ENCODE results near the gene ANO4.

The ANO4 gene

GRCh38 chr12:100956311-100956852, 161.8 kb downstream of the ANO4 start:
- TF ChIP-seq ZFX (IDR thresholded peaks at IDR 0.05; ENCODE audit: borderline replicate concordance): no peak
- TF ChIP-seq CTCF (IDR thresholded peaks at IDR 0.05): no peak
- no peak overlapping the region for H3K27ac ChIP-seq

GRCh38 chr12:100959481-100959880, 164.9 kb downstream of the ANO4 start:
- TF ChIP-seq CTCF (IDR thresholded peaks at IDR 0.05) (no peak), ZFX (IDR thresholded peaks at IDR 0.05; ENCODE audit: borderline replicate concordance) (no peak)
- H3K27ac ChIP-seq: no peak overlapping the region

GRCh38 chr12:100962086-100962712, 167.6 kb downstream of the ANO4 start:
- no peak for TF ChIP-seq CTCF (IDR thresholded peaks at IDR 0.05)
- no peak for TF ChIP-seq ZFX (IDR thresholded peaks at IDR 0.05; ENCODE audit: borderline replicate concordance)
- H3K27ac ChIP-seq: no peak overlapping the region

GRCh38 chr12:100963381-100963780, 168.8 kb downstream of the ANO4 start:
- no peak overlapping the region for H3K27ac ChIP-seq
- TF ChIP-seq ZFX (IDR thresholded peaks at IDR 0.05; ENCODE audit: borderline replicate concordance) (no peak), CTCF (IDR thresholded peaks at IDR 0.05) (no peak)

GRCh38 chr12:100964028-100964427, 169.5 kb downstream of the ANO4 start:
- no peak overlapping the region for H3K27ac ChIP-seq
- TF ChIP-seq CTCF (IDR thresholded peaks at IDR 0.05) (no peak), ZFX (IDR thresholded peaks at IDR 0.05; ENCODE audit: borderline replicate concordance) (no peak)

GRCh38 chr12:100967189-100967588, 172.6 kb downstream of the ANO4 start:
- H3K27ac ChIP-seq: no peak overlapping the region
- no peak for TF ChIP-seq CTCF (IDR thresholded peaks at IDR 0.05)
- TF ChIP-seq ZFX (IDR thresholded peaks at IDR 0.05; ENCODE audit: borderline replicate concordance): no peak

GRCh38 chr12:100970894-100971293, 176.3 kb downstream of the ANO4 start:
- no peak overlapping the region for H3K27ac ChIP-seq
- TF ChIP-seq ZFX (IDR thresholded peaks at IDR 0.05; ENCODE audit: borderline replicate concordance): no peak
- no peak for TF ChIP-seq CTCF (IDR thresholded peaks at IDR 0.05)
